HepG2 (cell line): ENCODE results near the gene SPINK5. TPM values are rescaled to one million over a fixed set of nuclear protein-coding genes. Genes with fewer than 3 reads are reported as not detected.

ENCODE experiments used
- ATAC-seq: fragments of 200-7000 bp; cut with Tn5 transposase; 3 replicates; pipeline ENCODE4 v1.9.1; 2020; ENCODE audit warnings: mild to moderate bottlenecking, moderate library complexity
- BruUV-seq: library from RNA; stranded (reverse); fragments of 400-500 nt; replicated peaks from 2 replicates; lab custom pipeline; 2021; lab: Mats Ljungman, UMichigan
- CTCF ChIA-PET: fragments of 300-600 bp; formaldehyde crosslinking; extraction: SDS; loops from one replicate; lab custom pipeline; 2021; ENCODE audit warnings: low total read pairs, inconsistent platforms, low intra/inter-chr PET ratio; lab: Yijun Ruan, JAX
- POLR2A ChIA-PET: fragments of 350-600 bp; sonication (Branson Sonifier 250); formaldehyde crosslinking; loops from one replicate; lab custom pipeline; 2020; ENCODE audit warnings: antibody characterized with exemption, inconsistent platforms; lab: Yijun Ruan, JAX
- DNase-seq: peaks from one replicate; pipeline ENCODE4 v3.0.0-alpha.2; 2015; ENCODE audit warnings: low spot score
- FAIRE-seq: peaks from 3 replicates; lab custom pipeline; 2011; peaks lifted over from hg19 to GRCh38; lab: Jason Lieb, UNC
- H2AFZ ChIP-seq: one replicate; pipeline ENCODE4 v1.6.1; 2011; ENCODE audit warnings: low read length, inconsistent platforms
- H3K27ac ChIP-seq: fragments of 300-600 bp; 3 replicates; pipeline ENCODE4 v1.8.0; 2011; ENCODE audit warnings: mixed run types, mild to moderate bottlenecking, mixed read lengths, low read length, inconsistent platforms; ENCODE audit not compliant: insufficient read depth; ENCODE audit errors: extremely low read length
- H3K27me3 ChIP-seq, 2 experiments: fragments of 200-600 bp in 1 of 2; 2 replicates in 1 of 2; 3 replicates in 1 of 2; pipeline versions ENCODE4 v1.6.0 to v1.8.0; 2011; ENCODE audit warnings: low read length in 2 of 2, mild to moderate bottlenecking in 2 of 2, moderate library complexity in 2 of 2, inconsistent platforms in 1 of 2; ENCODE audit not compliant: insufficient read depth in 2 of 2, control insufficient read depth in 1 of 2
- H3K36me3 ChIP-seq, 2 experiments: fragments of 200-600 bp in 1 of 2; replicated peaks in 1 of 2; 2 replicates in 1 of 2; 3 replicates in 1 of 2; pipeline versions ENCODE4 v1.5.1 to v1.8.0; 2011; ENCODE audit warnings: low read length in 2 of 2, inconsistent platforms in 1 of 2; ENCODE audit not compliant: insufficient read depth in 2 of 2, control insufficient read depth in 1 of 2
- H3K4me1 ChIP-seq: 2 replicates; pipeline ENCODE4 v1.5.1; 2012; ENCODE audit warnings: low read length, inconsistent platforms; ENCODE audit not compliant: insufficient read depth
- H3K4me2 ChIP-seq: 2 replicates; pipeline ENCODE4 v1.6.0; 2011; ENCODE audit warnings: low read depth, low read length, inconsistent platforms
- H3K4me3 ChIP-seq, 3 experiments: fragments of 200-600 bp in 1 of 3; sonication (generic), shearing (Covaris generic) in 1 of 3; replicated peaks in 1 of 3; 2 replicates each; pipeline ENCODE4 v1.5.1; 2011 to 2016; ENCODE audit warnings: low read length in 3 of 3, inconsistent platforms in 2 of 3, low read depth in 2 of 3, mild to moderate bottlenecking in 2 of 3, control low read depth in 1 of 3, mixed read lengths in 1 of 3; ENCODE audit not compliant: insufficient read depth in 1 of 3
- H3K79me2 ChIP-seq: one replicate; pipeline ENCODE4 v1.6.1; 2011; ENCODE audit warnings: low read length, inconsistent platforms; ENCODE audit not compliant: insufficient read depth
- H3K9ac ChIP-seq: 2 replicates; pipeline ENCODE4 v1.6.0; 2011; ENCODE audit warnings: mild to moderate bottlenecking, low read depth, low read length, inconsistent platforms; ENCODE audit not compliant: insufficient read depth
- H3K9me3 ChIP-seq: 2 replicates; pipeline ENCODE4 v1.5.1; 2012; ENCODE audit warnings: mild to moderate bottlenecking, low read length
- H4K20me1 ChIP-seq: 2 replicates; pipeline ENCODE4 v1.6.0; 2011; ENCODE audit warnings: inconsistent platforms, mild to moderate bottlenecking, low read length, moderate library complexity; ENCODE audit not compliant: insufficient read depth
- BHLHE40 ChIP-seq: IDR thresholded peaks from 2 replicates; pipeline ENCODE4 v1.6.1; 2011; ENCODE audit warnings: low read length, improper control_type of control experiment
- GLI4 ChIP-seq: sonication (generic); formaldehyde crosslinking; IDR thresholded peaks from 2 replicates; pipeline ENCODE4 v1.5.1; 2020; ENCODE audit warnings: missing genetic modification reagents, mild to moderate bottlenecking, moderate library complexity, borderline replicate concordance
- HNF4A ChIP-seq: sonication (generic); formaldehyde crosslinking; IDR thresholded peaks from 2 replicates; pipeline ENCODE4 v1.4.0; 2020; ENCODE audit warnings: missing genetic modification reagents
- KLF9 ChIP-seq: IDR thresholded peaks from 2 replicates; pipeline ENCODE4 v1.6.1; 2016; ENCODE audit warnings: low read depth
- SKI ChIP-seq: fragments of 450-650 bp; IDR thresholded peaks from one replicate; pipeline ENCODE4 v1.6.1; 2018; ENCODE audit warnings: mild to moderate bottlenecking; ENCODE audit not compliant: partially characterized antibody
- ZBTB21 ChIP-seq: sonication (generic); formaldehyde crosslinking; IDR thresholded peaks from 2 replicates; pipeline ENCODE4 v1.4.0; 2020; ENCODE audit warnings: missing genetic modification reagents
- ZNF343 ChIP-seq: sonication (generic); formaldehyde crosslinking; IDR thresholded peaks from 2 replicates; pipeline ENCODE4 v1.4.0; 2020; ENCODE audit warnings: mild to moderate bottlenecking, missing genetic modification reagents
- ZNF777 ChIP-seq: sonication (generic); formaldehyde crosslinking; IDR thresholded peaks from 2 replicates; pipeline ENCODE4 v1.4.0; 2020; ENCODE audit warnings: missing genetic modification reagents
- ZNF816 ChIP-seq: sonication (generic); formaldehyde crosslinking; IDR thresholded peaks from 2 replicates; pipeline ENCODE4 v1.8.0; 2022; ENCODE audit warnings: missing genetic modification reagents, mild to moderate bottlenecking, borderline replicate concordance
- ZNF879 ChIP-seq: sonication (generic); formaldehyde crosslinking; IDR thresholded peaks from 2 replicates; pipeline ENCODE4 v1.8.1; 2023; ENCODE audit warnings: missing genetic modification reagents
- in situ Hi-C: cut with HindIII; loops from 2 replicates; pipeline ENCODE4 v1.10.0; 2017; ENCODE audit warnings: low pct_unique_long_range_greater_than_20kb; ENCODE audit not compliant: extremely low pct_ligation_motif_present
- intact Hi-C: fragments of 100-400 bp; cut with micrococcal nuclease; formaldehyde crosslinking; loops from one replicate; pipeline ENCODE4 v1.10.0; 2022; ENCODE audit not compliant: unreplicated experiment
- polyA plus RNA-seq, 8 experiments: library from polyadenylated mRNA; depleted of rRNA in 3 of 8; stranded (reverse) in 7 of 8; unstranded in 1 of 8; fragments of >200 nt; fragmentation: Illumina TruSeq in 4 of 8; extraction: Trizol in 4 of 8; gene quantifications; 2 replicates each; pipeline versions ENCODE4 v1.2.1 to v1.2.3, GENCODE V29; 2011 to 2016; ENCODE audit warnings: low read depth in 4 of 8, missing spikeins in 1 of 8, mixed read lengths in 1 of 8; ENCODE audit not compliant: insufficient read depth in 1 of 8
- total RNA-seq, 5 experiments: library from RNA; depleted of rRNA; stranded (reverse); fragments of >200 nt; fragmentation: Illumina TruSeq; extraction: Trizol; gene quantifications; 2 replicates each; pipeline ENCODE4 v1.2.3, GENCODE V29; 2016; ENCODE audit warnings: low read depth in 1 of 5
- TF ChIP-seq, protein P1 (sequence below): sonication (generic); formaldehyde crosslinking; IDR thresholded peaks from 2 replicates; pipeline ENCODE4 v1.4.0; 2020; ENCODE audit warnings: missing genetic modification reagents, mild to moderate bottlenecking, borderline replicate concordance
- TF ChIP-seq, protein P2 (sequence below): sonication (generic); formaldehyde crosslinking; IDR thresholded peaks from 2 replicates; pipeline ENCODE4 v1.9.0; 2022; ENCODE audit warnings: low read depth, missing genetic modification reagents
- TF ChIP-seq, protein P3 (sequence below): sonication (generic); formaldehyde crosslinking; IDR thresholded peaks from 2 replicates; pipeline ENCODE4 v1.5.0; 2020; ENCODE audit warnings: missing genetic modification reagents
- TF ChIP-seq, protein P4 (sequence below): sonication (generic); formaldehyde crosslinking; IDR thresholded peaks from 2 replicates; pipeline ENCODE4 v1.4.0; 2020; ENCODE audit warnings: mild to moderate bottlenecking, missing genetic modification reagents
- TF ChIP-seq, protein P5 (sequence below): sonication (generic); formaldehyde crosslinking; IDR thresholded peaks from 2 replicates; pipeline ENCODE4 v1.4.0; 2020; ENCODE audit warnings: mild to moderate bottlenecking, low read depth, missing genetic modification reagents

The SPINK5 gene
- total and polyA plus RNA-seq, 2 of the 13 experiments (the other 11 are each of a cell fraction or from before 2014, with no cell fraction given): 0.03 TPM; not detected in 1

DNA sequence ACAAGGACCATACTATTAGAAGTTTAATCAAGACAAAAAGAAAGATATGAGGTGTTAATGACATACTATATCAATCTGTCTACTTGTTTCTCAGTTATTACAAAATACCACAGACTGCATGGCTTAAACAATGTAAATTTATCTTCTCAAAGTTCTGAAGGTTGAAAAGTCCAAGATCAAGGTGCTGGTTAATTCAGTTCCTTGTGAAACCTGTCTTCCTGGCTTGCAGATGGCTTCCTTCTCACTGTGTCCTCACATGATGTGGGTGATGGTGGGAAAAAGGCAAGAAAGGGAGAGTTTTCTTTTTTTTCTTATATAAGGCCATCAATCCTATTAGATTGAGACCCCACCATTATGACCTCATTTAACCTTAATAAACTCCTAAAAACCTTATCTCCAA is 89.0 kb downstream of the SPINK5 start:
- no peak for DNase-seq
- no peaks in the 10 kb centered on the region for H4K20me1 ChIP-seq
- H3K27me3 ChIP-seq: no peaks in the 10 kb centered on the region
- peaks cover 4% of the 10 kb centered on the region for H3K4me1 ChIP-seq
- H3K9me3 ChIP-seq: peaks cover 3% of the 10 kb centered on the region; the same call in 1 of the 2 replicates
- in situ Hi-C loops: no loop called here
- no TSS peak for BruUV-seq
- POLR2A ChIA-PET: no interaction called here
- no peak overlapping the region for H2AFZ ChIP-seq
- FAIRE-seq: no peak
- H3K4me2 ChIP-seq: no peak overlapping the region
- no peak overlapping the region for H3K27ac ChIP-seq
- no peak overlapping the region for H3K9ac ChIP-seq
- ATAC-seq: no peak
- CTCF ChIA-PET: no interaction called here
- TF ChIP-seq GLI4 (CRISPR knock-in tag): no peak
- TF ChIP-seq ZNF343 (CRISPR knock-in tag): no peak
- TF ChIP-seq, protein P1, sequence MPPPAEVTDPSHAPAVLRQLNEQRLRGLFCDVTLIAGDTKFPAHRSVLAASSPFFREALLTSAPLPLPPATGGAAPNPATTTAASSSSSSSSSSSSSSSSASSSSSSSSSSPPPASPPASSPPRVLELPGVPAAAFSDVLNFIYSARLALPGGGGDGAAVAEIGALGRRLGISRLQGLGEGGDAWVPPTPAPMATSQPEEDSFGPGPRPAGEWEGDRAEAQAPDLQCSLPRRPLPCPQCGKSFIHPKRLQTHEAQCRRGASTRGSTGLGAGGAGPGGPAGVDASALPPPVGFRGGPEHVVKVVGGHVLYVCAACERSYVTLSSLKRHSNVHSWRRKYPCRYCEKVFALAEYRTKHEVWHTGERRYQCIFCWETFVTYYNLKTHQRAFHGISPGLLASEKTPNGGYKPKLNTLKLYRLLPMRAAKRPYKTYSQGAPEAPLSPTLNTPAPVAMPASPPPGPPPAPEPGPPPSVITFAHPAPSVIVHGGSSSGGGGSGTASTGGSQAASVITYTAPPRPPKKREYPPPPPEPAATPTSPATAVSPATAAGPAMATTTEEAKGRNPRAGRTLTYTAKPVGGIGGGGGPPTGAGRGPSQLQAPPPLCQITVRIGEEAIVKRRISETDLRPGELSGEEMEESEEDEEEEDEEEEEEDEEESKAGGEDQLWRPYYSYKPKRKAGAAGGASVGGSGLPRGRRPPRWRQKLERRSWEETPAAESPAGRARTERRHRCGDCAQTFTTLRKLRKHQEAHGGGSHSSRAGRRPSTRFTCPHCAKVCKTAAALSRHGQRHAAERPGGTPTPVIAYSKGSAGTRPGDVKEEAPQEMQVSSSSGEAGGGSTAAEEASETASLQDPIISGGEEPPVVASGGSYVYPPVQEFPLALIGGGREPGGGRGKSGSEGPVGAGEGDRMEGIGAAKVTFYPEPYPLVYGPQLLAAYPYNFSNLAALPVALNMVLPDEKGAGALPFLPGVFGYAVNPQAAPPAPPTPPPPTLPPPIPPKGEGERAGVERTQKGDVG (CRISPR knock-in tag): no peak
- no peak for TF ChIP-seq BHLHE40
- no peak for TF ChIP-seq KLF9
- TF ChIP-seq, protein P2, sequence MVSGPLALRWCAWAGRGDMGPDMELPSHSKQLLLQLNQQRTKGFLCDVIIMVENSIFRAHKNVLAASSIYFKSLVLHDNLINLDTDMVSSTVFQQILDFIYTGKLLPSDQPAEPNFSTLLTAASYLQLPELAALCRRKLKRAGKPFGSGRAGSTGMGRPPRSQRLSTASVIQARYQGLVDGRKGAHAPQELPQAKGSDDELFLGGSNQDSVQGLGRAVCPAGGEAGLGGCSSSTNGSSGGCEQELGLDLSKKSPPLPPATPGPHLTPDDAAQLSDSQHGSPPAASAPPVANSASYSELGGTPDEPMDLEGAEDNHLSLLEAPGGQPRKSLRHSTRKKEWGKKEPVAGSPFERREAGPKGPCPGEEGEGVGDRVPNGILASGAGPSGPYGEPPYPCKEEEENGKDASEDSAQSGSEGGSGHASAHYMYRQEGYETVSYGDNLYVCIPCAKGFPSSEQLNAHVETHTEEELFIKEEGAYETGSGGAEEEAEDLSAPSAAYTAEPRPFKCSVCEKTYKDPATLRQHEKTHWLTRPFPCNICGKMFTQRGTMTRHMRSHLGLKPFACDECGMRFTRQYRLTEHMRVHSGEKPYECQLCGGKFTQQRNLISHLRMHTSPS (CRISPR knock-in tag): no peak
- no peak for TF ChIP-seq ZBTB21 (CRISPR knock-in tag)
- TF ChIP-seq ZNF816: no peak
- TF ChIP-seq, protein P3, sequence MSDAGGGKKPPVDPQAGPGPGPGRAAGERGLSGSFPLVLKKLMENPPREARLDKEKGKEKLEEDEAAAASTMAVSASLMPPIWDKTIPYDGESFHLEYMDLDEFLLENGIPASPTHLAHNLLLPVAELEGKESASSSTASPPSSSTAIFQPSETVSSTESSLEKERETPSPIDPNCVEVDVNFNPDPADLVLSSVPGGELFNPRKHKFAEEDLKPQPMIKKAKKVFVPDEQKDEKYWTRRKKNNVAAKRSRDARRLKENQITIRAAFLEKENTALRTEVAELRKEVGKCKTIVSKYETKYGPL (CRISPR knock-in tag): no peak
- no peak for TF ChIP-seq SKI
- no peak for TF ChIP-seq ZNF879 (CRISPR knock-in tag)
- TF ChIP-seq, protein P4, sequence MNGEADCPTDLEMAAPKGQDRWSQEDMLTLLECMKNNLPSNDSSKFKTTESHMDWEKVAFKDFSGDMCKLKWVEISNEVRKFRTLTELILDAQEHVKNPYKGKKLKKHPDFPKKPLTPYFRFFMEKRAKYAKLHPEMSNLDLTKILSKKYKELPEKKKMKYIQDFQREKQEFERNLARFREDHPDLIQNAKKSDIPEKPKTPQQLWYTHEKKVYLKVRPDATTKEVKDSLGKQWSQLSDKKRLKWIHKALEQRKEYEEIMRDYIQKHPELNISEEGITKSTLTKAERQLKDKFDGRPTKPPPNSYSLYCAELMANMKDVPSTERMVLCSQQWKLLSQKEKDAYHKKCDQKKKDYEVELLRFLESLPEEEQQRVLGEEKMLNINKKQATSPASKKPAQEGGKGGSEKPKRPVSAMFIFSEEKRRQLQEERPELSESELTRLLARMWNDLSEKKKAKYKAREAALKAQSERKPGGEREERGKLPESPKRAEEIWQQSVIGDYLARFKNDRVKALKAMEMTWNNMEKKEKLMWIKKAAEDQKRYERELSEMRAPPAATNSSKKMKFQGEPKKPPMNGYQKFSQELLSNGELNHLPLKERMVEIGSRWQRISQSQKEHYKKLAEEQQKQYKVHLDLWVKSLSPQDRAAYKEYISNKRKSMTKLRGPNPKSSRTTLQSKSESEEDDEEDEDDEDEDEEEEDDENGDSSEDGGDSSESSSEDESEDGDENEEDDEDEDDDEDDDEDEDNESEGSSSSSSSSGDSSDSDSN (CRISPR knock-in tag): no peak
- no peak for TF ChIP-seq HNF4A
- TF ChIP-seq ZNF777: no peak
- TF ChIP-seq, protein P5, sequence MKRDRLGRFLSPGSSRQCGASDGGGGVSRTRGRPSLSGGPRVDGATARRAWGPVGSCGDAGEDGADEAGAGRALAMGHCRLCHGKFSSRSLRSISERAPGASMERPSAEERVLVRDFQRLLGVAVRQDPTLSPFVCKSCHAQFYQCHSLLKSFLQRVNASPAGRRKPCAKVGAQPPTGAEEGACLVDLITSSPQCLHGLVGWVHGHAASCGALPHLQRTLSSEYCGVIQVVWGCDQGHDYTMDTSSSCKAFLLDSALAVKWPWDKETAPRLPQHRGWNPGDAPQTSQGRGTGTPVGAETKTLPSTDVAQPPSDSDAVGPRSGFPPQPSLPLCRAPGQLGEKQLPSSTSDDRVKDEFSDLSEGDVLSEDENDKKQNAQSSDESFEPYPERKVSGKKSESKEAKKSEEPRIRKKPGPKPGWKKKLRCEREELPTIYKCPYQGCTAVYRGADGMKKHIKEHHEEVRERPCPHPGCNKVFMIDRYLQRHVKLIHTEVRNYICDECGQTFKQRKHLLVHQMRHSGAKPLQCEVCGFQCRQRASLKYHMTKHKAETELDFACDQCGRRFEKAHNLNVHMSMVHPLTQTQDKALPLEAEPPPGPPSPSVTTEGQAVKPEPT (CRISPR knock-in tag): no peak
- H3K36me3 ChIP-seq: no peaks in the 10 kb centered on the region
- H3K4me3 ChIP-seq: no peak overlapping the region
- intact Hi-C loops: no loop called here
- no peaks in the 10 kb centered on the region for H3K79me2 ChIP-seq
